Right lobe of liver (tissue), 4 donors: Measurements from ENCODE around the gene CERS6.

Experiments used
- CTCF ChIP-seq, 4 donors: fragments of 200-600 bp in 3 of 4; fragments of 450-650 bp in 1 of 4; IDR thresholded peaks; one replicate each; pipeline versions ENCODE4 v1.5.1 to v1.8.0; 2016 to 2022; ENCODE audit warnings: antibody characterized with exemption in 4 of 4, mild to moderate bottlenecking in 2 of 4
- POLR2A ChIP-seq: fragments of 450-650 bp; IDR thresholded peaks from one replicate; pipeline ENCODE4 v1.6.1; 2017; ENCODE audit warnings: antibody characterized with exemption, mild to moderate bottlenecking
- donor health status: DM: no; HTN: no; CAD: no.
- donor health status: DM: no; HTN: no; CAD: no.
- donor health status: DM: no; HTN: yes; CAD: no.

DNA sequence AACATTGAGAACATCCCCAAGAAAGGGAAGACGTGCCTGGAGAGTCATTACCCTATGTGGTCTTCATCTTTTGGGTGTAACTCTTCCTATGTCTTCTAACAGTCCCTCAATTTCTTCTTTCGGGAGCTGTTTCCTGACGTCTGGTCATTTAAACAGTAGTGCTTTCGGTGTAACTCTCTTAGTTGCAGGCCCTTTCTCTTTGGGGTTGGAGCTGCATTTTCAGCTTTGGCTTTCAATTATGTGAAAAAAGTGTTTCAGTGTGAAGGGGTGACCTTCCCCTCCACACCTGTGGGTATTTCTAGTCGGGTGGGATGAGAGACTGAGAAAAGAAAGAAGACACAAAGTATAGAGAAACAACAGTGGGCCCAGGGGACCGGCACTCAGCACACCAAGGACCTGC is 105.9 kb downstream of the CERS6 start:
- no peak for TF ChIP-seq CTCF (IDR thresholded peaks at IDR 0.05)
- TF ChIP-seq POLR2A = no peak
